Measurements from ENCODE around the gene IFNK.
"Not testable (repeated sequence)": the region's sequence is repeated elsewhere in the genome, so short reads cannot be mapped to it uniquely, and the experiment has no call there.

IFNK gene

GRCh38 chr9:27524236-27524635 is at the start of gene IFNK:
Gene IFNK (plus strand): TSS chr9:27524290. CDS start chr9:27524337, 47 bp downstream.
- DNase-seq (ENCODE audit: low spot score), result no peak

GRCh38 chr9:27474305-27474704 is 49.8 kb upstream of the IFNK start:
- no peak for DNase-seq (ENCODE audit: low spot score)

- no peak for DNase-seq (ENCODE audit: low spot score)
Measured at GRCh38 chr9:27475057-27475595, 49.0 kb upstream of the IFNK start.

GRCh38 chr9:27476870-27477515 is 47.1 kb upstream of the IFNK start:
- no peak for DNase-seq (ENCODE audit: low spot score)

GRCh38 chr9:27478322-27478721 is 45.8 kb upstream of the IFNK start:
- DNase-seq (ENCODE audit: low spot score), result no peak

GRCh38 chr9:27482709-27483108 is 41.4 kb upstream of the IFNK start:
- DNase-seq (ENCODE audit: low spot score), result no peak

- peak; percentile 51 for DNase-seq (ENCODE audit: low spot score)
Measured at GRCh38 chr9:27483576-27483975, 40.5 kb upstream of the IFNK start.

GRCh38 chr9:27485158-27485557 is 38.9 kb upstream of the IFNK start:
- peak; percentile 35 for DNase-seq (ENCODE audit: low spot score)

GRCh38 chr9:27487128-27487640 is 36.9 kb upstream of the IFNK start:
- no peak for DNase-seq (ENCODE audit: low spot score)

- no peak for DNase-seq (ENCODE audit: low spot score)
Measured at GRCh38 chr9:27487927-27488326, 36.2 kb upstream of the IFNK start.

- DNase-seq (ENCODE audit: low spot score), result no peak
Measured at GRCh38 chr9:27489087-27489876, 34.8 kb upstream of the IFNK start.

- DNase-seq (ENCODE audit: low spot score), result no peak
Measured at GRCh38 chr9:27491154-27491553, 32.9 kb upstream of the IFNK start.

GRCh38 chr9:27495480-27496134 is 28.5 kb upstream of the IFNK start:
- no peak for DNase-seq (ENCODE audit: low spot score)

GRCh38 chr9:27496135-27496504 is 28.0 kb upstream of the IFNK start:
- DNase-seq (ENCODE audit: low spot score), result no peak

- no peak for DNase-seq (ENCODE audit: low spot score)
Measured at GRCh38 chr9:27497883-27498417, 26.1 kb upstream of the IFNK start.

GRCh38 chr9:27499451-27499850 is 24.6 kb upstream of the IFNK start:
- no peak for DNase-seq (ENCODE audit: low spot score)

- not testable (repeated sequence) for DNase-seq (ENCODE audit: low spot score)
Measured at GRCh38 chr9:27500902-27501301, 23.2 kb upstream of the IFNK start.

- no peak for DNase-seq (ENCODE audit: low spot score)
Measured at GRCh38 chr9:27503623-27504022, 20.5 kb upstream of the IFNK start.

GRCh38 chr9:27504259-27504658 is 19.8 kb upstream of the IFNK start:
- no peak for DNase-seq (ENCODE audit: low spot score)

GRCh38 chr9:27505744-27506161 is 18.3 kb upstream of the IFNK start:
- no peak for DNase-seq (ENCODE audit: low spot score)

GRCh38 chr9:27506981-27507380 is 17.1 kb upstream of the IFNK start:
- no peak for DNase-seq (ENCODE audit: low spot score)

- no peak for DNase-seq (ENCODE audit: low spot score)
Measured at GRCh38 chr9:27510780-27511179, 13.3 kb upstream of the IFNK start.
